HCT116 (cell line): ENCODE data around the gene RANBP9.

Experiments
- CBX3 ChIP-seq: IDR thresholded peaks from 2 replicates; pipeline ENCODE4 v1.6.1; 2012; ENCODE audit warnings: low read depth
- EGR1 ChIP-seq: IDR thresholded peaks from 2 replicates; pipeline ENCODE4 v1.6.1; 2012; ENCODE audit warnings: low read depth
- EZH2 ChIP-seq: fragments of 200-600 bp; sonication (generic); IDR thresholded peaks from 2 replicates; pipeline ENCODE4 v1.6.1; 2017; ENCODE audit warnings: antibody characterized with exemption, mixed run types
- RAD21 ChIP-seq: IDR thresholded peaks from 2 replicates; pipeline ENCODE4 v1.6.1; 2012; ENCODE audit warnings: low read depth, mild to moderate bottlenecking
- SIN3A ChIP-seq: IDR thresholded peaks from 2 replicates; pipeline ENCODE4 v1.6.1; 2012; ENCODE audit warnings: low read depth
- SRF ChIP-seq: IDR thresholded peaks from 2 replicates; pipeline ENCODE4 v1.6.1; 2012; ENCODE audit warnings: low read depth
- ZFX ChIP-seq: fragments of 450-650 bp; IDR thresholded peaks from 2 replicates; pipeline ENCODE4 v1.6.1; 2017
- ZNF274 ChIP-seq: fragments of 200-500 bp; sonication (Bioruptor generic); IDR thresholded peaks from 2 replicates; pipeline ENCODE4 v1.6.1; 2014; ENCODE audit warnings: mild to moderate bottlenecking, low read depth, low read length, inconsistent platforms
- TF ChIP-seq, protein P1 (sequence below), 3 experiments: fragments of 200-600 bp in 1 of 3; sonication (generic) in 1 of 3; IDR thresholded peaks in 2 of 3; conservative IDR thresholded peaks in 1 of 3; 2 replicates each; pipeline ENCODE4 v1.5.1; 2012 to 2017; ENCODE audit warnings: low read depth in 2 of 3, low read length in 2 of 3, antibody characterized with exemption in 1 of 3, borderline replicate concordance in 1 of 3, control low read depth in 1 of 3, mild to moderate bottlenecking in 1 of 3, mixed read lengths in 1 of 3, mixed run types in 1 of 3, moderate library complexity in 1 of 3; ENCODE audit not compliant: insufficient read depth in 1 of 3
- TF ChIP-seq, protein P2 (sequence below): IDR thresholded peaks from 2 replicates; pipeline ENCODE4 v1.6.1; 2012; ENCODE audit warnings: low read depth
- TF ChIP-seq, protein P3 (sequence below): IDR thresholded peaks from 2 replicates; pipeline ENCODE4 v1.6.1; 2012
- TF ChIP-seq, protein P4 (sequence below): IDR thresholded peaks from 2 replicates; pipeline ENCODE4 v1.6.1; 2011; ENCODE audit warnings: mild to moderate bottlenecking, low read length, moderate library complexity; ENCODE audit not compliant: insufficient replicate concordance; ENCODE audit errors: extremely low read depth

DNA sequence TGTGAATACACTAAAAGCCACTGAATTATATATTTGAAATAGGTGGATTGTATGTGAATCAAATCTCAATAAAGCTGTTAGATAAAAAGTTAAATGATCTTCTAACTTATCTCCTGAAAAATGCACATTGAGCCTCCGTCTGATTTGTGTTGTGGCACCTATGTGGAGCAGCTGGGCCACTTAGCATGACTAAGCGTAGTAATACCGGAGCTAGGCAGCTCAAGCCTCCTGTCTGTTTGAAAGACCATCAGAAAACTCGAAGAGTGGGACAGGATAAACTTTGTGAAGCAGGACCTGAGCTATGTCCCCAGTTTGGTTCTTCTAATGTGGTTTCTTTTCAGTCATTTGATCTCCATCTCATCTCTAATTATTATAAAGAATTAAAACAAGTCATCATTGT, 107.5 kb downstream of the RANBP9 start:
- TF ChIP-seq, protein P1, sequence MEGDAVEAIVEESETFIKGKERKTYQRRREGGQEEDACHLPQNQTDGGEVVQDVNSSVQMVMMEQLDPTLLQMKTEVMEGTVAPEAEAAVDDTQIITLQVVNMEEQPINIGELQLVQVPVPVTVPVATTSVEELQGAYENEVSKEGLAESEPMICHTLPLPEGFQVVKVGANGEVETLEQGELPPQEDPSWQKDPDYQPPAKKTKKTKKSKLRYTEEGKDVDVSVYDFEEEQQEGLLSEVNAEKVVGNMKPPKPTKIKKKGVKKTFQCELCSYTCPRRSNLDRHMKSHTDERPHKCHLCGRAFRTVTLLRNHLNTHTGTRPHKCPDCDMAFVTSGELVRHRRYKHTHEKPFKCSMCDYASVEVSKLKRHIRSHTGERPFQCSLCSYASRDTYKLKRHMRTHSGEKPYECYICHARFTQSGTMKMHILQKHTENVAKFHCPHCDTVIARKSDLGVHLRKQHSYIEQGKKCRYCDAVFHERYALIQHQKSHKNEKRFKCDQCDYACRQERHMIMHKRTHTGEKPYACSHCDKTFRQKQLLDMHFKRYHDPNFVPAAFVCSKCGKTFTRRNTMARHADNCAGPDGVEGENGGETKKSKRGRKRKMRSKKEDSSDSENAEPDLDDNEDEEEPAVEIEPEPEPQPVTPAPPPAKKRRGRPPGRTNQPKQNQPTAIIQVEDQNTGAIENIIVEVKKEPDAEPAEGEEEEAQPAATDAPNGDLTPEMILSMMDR (IDR thresholded peaks at IDR 0.05 in 2 of 3, conservative IDR thresholded peaks at IDR 0.05 in 1 of 3; ENCODE audit: borderline replicate concordance in 1 of 3, insufficient read depth in 1 of 3, low read depth in 2 of 3, low read length in 2 of 3): no peak
- TF ChIP-seq ZNF274: no peak
- TF ChIP-seq EZH2: no peak
- no peak for TF ChIP-seq SRF
- TF ChIP-seq, protein P2, sequence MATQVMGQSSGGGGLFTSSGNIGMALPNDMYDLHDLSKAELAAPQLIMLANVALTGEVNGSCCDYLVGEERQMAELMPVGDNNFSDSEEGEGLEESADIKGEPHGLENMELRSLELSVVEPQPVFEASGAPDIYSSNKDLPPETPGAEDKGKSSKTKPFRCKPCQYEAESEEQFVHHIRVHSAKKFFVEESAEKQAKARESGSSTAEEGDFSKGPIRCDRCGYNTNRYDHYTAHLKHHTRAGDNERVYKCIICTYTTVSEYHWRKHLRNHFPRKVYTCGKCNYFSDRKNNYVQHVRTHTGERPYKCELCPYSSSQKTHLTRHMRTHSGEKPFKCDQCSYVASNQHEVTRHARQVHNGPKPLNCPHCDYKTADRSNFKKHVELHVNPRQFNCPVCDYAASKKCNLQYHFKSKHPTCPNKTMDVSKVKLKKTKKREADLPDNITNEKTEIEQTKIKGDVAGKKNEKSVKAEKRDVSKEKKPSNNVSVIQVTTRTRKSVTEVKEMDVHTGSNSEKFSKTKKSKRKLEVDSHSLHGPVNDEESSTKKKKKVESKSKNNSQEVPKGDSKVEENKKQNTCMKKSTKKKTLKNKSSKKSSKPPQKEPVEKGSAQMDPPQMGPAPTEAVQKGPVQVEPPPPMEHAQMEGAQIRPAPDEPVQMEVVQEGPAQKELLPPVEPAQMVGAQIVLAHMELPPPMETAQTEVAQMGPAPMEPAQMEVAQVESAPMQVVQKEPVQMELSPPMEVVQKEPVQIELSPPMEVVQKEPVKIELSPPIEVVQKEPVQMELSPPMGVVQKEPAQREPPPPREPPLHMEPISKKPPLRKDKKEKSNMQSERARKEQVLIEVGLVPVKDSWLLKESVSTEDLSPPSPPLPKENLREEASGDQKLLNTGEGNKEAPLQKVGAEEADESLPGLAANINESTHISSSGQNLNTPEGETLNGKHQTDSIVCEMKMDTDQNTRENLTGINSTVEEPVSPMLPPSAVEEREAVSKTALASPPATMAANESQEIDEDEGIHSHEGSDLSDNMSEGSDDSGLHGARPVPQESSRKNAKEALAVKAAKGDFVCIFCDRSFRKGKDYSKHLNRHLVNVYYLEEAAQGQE: no peak
- TF ChIP-seq, protein P3, sequence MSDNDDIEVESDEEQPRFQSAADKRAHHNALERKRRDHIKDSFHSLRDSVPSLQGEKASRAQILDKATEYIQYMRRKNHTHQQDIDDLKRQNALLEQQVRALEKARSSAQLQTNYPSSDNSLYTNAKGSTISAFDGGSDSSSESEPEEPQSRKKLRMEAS: no peak
- TF ChIP-seq EGR1: no peak
- TF ChIP-seq, protein P4, sequence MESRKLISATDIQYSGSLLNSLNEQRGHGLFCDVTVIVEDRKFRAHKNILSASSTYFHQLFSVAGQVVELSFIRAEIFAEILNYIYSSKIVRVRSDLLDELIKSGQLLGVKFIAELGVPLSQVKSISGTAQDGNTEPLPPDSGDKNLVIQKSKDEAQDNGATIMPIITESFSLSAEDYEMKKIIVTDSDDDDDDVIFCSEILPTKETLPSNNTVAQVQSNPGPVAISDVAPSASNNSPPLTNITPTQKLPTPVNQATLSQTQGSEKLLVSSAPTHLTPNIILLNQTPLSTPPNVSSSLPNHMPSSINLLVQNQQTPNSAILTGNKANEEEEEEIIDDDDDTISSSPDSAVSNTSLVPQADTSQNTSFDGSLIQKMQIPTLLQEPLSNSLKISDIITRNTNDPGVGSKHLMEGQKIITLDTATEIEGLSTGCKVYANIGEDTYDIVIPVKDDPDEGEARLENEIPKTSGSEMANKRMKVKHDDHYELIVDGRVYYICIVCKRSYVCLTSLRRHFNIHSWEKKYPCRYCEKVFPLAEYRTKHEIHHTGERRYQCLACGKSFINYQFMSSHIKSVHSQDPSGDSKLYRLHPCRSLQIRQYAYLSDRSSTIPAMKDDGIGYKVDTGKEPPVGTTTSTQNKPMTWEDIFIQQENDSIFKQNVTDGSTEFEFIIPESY: no peak
- TF ChIP-seq ZFX: no peak
- TF ChIP-seq RAD21: no peak
- no peak for TF ChIP-seq CBX3
- no peak for TF ChIP-seq SIN3A
